IPS-NIHi7 (cell line): ENCODE data around the gene EMCN.

Experiments used
- DNase-seq: peaks from one replicate; pipeline ENCODE4 v3.0.0; 2012; ENCODE audit warnings: mixed read lengths; ENCODE audit errors: extremely low spot score

The EMCN gene

DNA sequence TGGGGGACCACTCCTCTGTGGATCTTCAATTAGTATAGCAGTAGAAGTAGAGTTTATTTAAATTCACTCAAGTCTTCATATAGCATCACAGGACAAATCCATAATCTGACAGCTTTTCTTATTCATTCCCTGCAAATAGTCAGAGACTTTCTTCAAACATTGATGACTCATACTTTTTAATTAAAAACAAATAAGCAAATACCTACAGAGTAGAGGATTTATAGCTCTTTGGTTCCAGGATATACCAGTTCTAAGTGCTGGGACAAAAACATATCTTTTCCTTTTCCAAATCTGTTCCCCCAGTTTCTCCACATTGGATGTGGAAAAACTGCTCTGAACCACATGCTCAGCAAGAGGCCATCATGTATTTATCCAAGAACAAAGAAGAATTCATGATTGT, 24.1 kb downstream of the EMCN start:
- no peak for DNase-seq

- no peak for DNase-seq
Observed at GRCh38 chr4:100492129-100492528, 25.7 kb downstream of the EMCN start.

DNA sequence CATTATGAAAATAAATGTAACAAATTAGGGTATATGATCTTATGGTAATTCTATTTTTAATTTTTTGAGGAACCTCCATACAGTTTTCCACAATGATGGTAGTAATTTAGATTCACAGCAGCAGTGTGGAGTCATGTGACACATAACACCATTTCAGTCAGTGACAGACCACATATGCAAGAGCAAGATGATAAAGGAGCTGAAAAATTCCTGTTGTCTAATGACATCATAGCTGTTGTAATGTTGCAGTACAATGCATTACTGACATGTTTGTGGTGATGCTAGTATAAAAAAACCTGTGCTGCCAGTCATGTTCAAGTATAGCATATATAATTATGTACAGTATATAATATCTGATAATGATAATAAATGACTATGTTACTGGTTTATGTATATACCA, 28.5 kb downstream of the EMCN start:
- no peak for DNase-seq

- no peak for DNase-seq
Observed at GRCh38 chr4:100486496-100486895, 31.3 kb downstream of the EMCN start.

DNA sequence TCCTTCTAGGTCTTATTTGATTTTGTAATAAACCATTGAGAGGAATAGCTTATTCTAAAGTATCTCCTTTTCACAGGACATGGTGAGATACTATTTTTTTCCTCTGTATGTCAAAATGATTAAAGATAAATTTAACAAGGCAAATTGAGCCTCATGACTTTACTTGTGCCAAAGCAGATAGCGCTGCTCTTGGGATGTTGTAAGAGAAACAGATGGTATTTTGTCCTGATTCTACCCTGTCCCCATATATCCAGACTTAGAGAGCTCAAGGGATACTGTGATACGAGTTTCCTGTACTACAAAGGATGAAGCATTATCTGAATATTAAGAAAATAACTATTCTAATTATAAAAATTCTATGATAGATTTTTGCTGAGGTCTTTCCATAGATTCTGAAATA, 34.0 kb downstream of the EMCN start:
- no peak for DNase-seq

- DNase-seq: no peak
Observed at GRCh38 chr4:100479971-100480370, 37.9 kb downstream of the EMCN start.

DNA sequence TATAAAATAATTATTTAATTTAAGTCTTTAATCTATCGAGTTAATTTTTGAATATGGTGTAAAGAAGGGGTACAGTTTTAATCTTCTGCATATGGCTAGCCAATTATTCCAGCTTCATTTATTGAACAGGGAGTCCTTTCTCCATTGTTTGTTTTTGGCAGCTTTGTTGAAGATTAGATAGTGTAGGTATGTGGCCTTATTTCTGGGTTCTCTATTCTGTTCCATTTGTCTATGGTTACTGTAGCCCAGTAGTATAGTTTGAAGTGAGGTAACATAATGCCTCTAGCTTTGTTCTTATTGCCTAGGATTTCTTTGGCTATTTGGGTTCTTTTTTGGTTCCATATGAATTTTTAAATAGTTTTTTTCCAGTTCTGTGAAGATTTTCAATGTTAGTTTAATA, 48.3 kb downstream of the EMCN start:
- DNase-seq: no peak

- no peak for DNase-seq
Observed at GRCh38 chr4:100466501-100466900, 51.3 kb downstream of the EMCN start.

DNA sequence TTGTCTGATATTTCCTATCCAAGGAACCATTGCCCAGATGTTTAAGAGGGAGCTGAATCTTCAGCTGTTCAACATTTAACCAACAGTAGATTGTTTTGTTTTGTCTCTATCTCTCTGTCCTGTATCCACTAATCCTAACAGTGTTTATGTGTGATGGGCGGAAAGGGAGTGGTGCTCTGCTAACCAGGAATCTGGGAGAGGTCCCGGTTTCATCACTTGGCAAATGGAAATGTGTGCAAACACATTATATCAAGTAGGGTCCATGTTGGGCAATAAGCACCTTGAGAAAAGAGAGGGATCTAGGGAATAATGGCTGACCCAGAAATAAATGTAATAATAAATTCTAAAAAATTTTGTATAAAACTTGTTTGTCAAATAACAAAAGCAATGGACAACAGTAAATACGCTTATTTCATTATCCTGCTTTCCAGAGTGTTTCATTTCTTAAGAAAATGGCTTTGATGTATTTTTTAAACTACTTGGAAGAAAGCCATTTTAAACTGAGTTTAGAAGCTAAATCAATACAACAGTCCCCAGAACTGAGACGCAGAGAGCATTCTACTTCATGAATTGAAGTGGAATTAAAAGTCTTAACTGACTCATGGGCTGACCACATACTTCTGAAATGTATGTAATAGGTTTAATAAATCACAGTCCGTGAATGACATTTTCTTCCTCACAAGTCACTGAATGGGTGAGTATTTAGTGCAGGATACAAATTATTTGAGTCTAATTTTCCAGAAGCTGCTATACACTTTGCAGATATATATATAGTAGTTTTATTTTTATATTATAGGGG, 55.8 kb downstream of the EMCN start:
- no peak for DNase-seq

- no peak for DNase-seq
Observed at GRCh38 chr4:100450449-100450848, 67.4 kb downstream of the EMCN start.

GRCh38 chr4:100431416-100431815, 86.4 kb downstream of the EMCN start:
- no peak for DNase-seq

- no peak for DNase-seq
Observed at GRCh38 chr4:100430451-100430850, 87.4 kb downstream of the EMCN start.

DNA sequence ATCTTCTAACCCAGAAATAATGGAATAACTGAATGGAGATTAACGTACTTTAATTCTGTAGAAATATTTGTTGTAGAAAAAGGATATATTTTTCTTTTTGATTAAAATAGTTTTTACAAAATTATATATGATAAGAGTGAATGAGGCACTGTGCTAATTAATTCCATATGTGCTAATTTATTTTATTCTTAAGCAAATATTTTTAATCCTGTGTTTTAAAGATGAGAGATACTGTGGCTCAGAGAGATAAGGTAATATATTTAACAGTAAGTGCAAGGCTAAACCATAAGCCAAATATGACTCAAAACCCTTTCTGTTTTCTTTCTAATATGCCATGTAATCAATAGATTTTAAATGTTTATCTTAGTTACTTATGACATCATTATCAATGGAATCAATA, 88.2 kb downstream of the EMCN start:
- no peak for DNase-seq

DNA sequence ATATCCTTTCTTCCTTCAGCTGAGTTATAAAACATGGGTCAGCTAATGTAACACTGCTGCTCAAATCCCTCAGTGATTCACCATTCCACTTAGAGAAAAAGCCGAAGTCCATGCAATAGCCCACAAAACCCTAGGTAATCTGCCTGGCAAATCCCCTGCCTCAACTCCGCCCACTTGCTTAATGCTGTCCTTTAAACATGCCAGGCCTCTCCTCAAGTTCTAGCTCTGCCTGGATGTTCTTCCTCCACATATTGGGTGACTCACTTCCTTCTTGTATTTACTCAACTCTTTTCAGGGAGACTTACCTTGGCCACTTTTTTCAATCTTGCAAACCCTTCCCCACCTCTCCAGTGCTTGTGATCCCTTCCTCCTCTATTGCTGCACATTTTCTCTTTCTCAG, 89.8 kb downstream of the EMCN start:
- peak; percentile 20 for DNase-seq

GRCh38 chr4:100424376-100424775, 93.4 kb downstream of the EMCN start:
- DNase-seq: no peak

GRCh38 chr4:100422894-100423293, 94.9 kb downstream of the EMCN start:
- no peak for DNase-seq

DNA sequence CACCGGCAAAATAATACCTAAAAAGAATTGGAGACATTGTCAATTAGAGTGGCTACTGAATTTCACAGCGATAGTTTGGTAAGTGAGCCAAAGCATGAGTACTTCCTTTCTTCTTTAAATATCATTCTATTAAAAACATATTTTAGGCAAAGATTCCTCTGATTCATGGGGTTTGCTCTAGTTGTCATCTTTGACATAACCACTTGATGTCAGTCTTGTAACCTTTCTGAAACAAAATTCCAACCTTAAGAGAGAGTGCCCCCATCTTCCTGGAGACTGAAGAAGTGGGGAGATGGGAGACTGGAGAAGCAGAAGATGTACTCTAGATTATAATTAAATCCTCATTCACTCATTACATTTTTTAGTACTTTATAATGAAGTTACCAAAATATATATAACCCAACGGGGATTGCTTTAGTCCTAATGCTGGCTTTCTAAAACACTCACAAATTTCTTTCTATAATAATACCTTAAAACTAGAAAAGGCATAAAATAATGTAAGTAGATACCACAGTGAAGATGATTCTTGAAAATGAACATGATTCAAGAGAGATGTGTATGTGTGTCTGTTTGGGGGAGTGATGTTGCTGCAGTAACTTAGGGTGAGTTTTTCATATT, 96.4 kb downstream of the EMCN start:
- DNase-seq: peak; percentile 26

- DNase-seq: no peak
Observed at GRCh38 chr4:100420571-100420970, 97.3 kb downstream of the EMCN start.

- no peak for DNase-seq
Observed at GRCh38 chr4:100417565-100417964, 100.3 kb downstream of the EMCN start.

DNA sequence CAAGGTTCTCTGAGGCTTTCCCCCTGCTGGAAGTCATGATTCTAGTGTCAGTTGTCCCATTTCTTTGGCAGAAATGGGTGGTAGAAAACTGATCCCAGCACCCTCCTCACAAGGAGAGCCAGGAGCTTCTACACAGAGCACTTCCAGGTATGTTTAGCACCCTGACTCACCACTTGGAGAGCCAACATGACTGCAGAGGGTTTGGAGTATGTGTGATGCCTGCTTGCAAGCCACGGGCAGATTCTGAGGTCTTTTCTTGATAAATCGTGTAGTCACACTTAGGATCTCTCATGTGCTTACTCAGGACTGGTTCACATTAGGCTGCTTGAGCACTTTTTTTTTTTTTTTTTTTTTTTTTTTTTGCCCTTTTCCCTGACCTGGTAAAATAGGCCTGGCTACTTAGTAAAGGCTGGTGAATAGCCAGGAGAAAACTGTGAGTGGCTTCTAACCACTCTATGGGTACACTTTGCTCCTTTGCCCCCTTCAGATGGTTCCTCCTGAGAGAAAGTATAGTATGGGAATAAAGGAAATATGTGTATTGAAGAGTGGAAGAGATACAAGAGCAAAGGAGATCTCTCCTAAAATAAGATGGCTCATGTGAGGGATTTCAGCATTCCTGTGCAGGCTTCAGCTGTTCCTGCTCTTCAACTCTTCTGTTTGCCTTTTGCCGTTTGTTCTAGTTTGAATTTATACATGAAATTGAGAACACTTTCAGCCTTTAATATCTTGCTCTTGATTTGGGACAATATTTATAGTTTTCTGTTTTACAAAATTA, 103.6 kb downstream of the EMCN start:
- DNase-seq: no peak

DNA sequence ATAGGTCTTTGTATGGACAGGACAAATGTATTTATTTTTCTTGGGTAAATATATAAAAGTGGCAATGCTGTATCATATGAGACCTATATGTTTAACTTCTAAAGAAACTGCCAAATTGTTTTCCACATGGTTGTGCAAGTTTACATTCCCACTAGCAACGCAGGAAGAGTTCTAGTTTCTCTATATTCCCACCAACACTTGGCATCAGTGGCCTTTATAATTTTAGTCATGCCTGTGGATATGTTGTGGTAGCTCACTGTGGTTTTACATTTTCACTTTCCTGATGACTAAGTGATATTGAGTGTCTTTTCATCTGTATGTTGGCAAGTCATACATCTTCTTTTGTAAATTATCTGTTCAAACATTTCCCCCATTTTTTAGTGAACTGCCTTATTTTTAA, 126.0 kb downstream of the EMCN start:
- no peak for DNase-seq

- DNase-seq: no peak
Observed at GRCh38 chr4:100391086-100391485, 126.7 kb downstream of the EMCN start.

GRCh38 chr4:100386270-100386669, 131.6 kb downstream of the EMCN start:
- DNase-seq: no peak
